Measurements from ENCODE around the gene FREM1. TPM values are rescaled to one million over a fixed set of nuclear protein-coding genes. Genes with fewer than 3 reads are reported as not detected.

The FREM1 gene
- total RNA-seq, 4 donors from 2014 or later, result 0.10 to 3.3 (median 1.00) TPM

GRCh38 chr9:14775917-14776316 lies 134.3 kb downstream of the FREM1 start:
- intact Hi-C loops (cut with DNase I; ENCODE audit: low total_unique reads), result loop anchor here (10.0 kb wide), 1 partner anchor 1631 kb away; no protein-coding TSS in a partner anchor

GRCh38 chr9:14770592-14770991 lies 139.6 kb downstream of the FREM1 start:
- Histone ChIP-seq H3K27ac (no peak overlapping the region), H3K36me3 (no peaks in the 10 kb centered on the region), H3K4me1 (peaks cover 0 to 16% of the 10 kb centered on the region in 2 donors), H3K9me3 (no peaks in the 10 kb centered on the region), H3K4me3 (no peak overlapping the region), H3K27me3 (no peaks in the 10 kb centered on the region)
- ATAC-seq (no peak), DNase-seq (no peak)
- intact Hi-C loops (cut with DNase I; ENCODE audit: low total_unique reads) (loop anchor here (10.0 kb wide), 1 partner anchor 1626 kb away; no protein-coding TSS in a partner anchor), in situ Hi-C loops (cut with MboI; ENCODE audit: low sequenced_read_pairs in 4 of 4) (loop anchor here in 2 of 4 donors (10.0 to 25.0 kb wide), 2 partner anchors 156 to 308 kb away; no protein-coding TSS in a partner anchor)
- TF ChIP-seq CTCF (IDR thresholded peaks at IDR 0.05 in 4 of 5, conservative IDR thresholded peaks at IDR 0.05 in 1 of 5) (no peak), POLR2A (IDR thresholded peaks at IDR 0.05) (no peak)

More at GRCh38 chr9:14775917-14776316, 134.3 kb downstream of the FREM1 start:
- peaks cover 5 to 26% of the 10 kb centered on the region in 2 donors for H3K4me1 ChIP-seq
- no peaks in the 10 kb centered on the region for H3K9me3 ChIP-seq
- no peaks in the 10 kb centered on the region for H3K36me3 ChIP-seq
- ATAC-seq (no peak), DNase-seq (no peak)
- H3K27me3 ChIP-seq, result no peaks in the 10 kb centered on the region
- no peak overlapping the region for H3K4me3 ChIP-seq
- H3K27ac ChIP-seq, result no peak overlapping the region
- in situ Hi-C loops (cut with MboI; ENCODE audit: low sequenced_read_pairs in 4 of 4), result loop anchor here in 1 of 4 donors (10.0 kb wide), 1 partner anchor 161 kb away; no protein-coding TSS in a partner anchor
- TF ChIP-seq POLR2A (IDR thresholded peaks at IDR 0.05), result no peak
- no peak for TF ChIP-seq CTCF (IDR thresholded peaks at IDR 0.05 in 4 of 5, conservative IDR thresholded peaks at IDR 0.05 in 1 of 5)

GRCh38 chr9:14769230-14769571 lies 141.0 kb downstream of the FREM1 start:
- no peaks in the 10 kb centered on the region for H3K27me3 ChIP-seq

GRCh38 chr9:14768405-14769229 lies 141.6 kb downstream of the FREM1 start:
- no peak overlapping the region for H3K4me3 ChIP-seq

More at GRCh38 chr9:14769230-14769571, 141.0 kb downstream of the FREM1 start:
- no peak for TF ChIP-seq POLR2A (IDR thresholded peaks at IDR 0.05)
- TF ChIP-seq CTCF (IDR thresholded peaks at IDR 0.05 in 4 of 5, conservative IDR thresholded peaks at IDR 0.05 in 1 of 5), result peak in 1 of 5 experiments; percentile 13
- H3K4me1 ChIP-seq, result peaks cover 0 to 8% of the 10 kb centered on the region in 2 donors
- no peak overlapping the region for H3K27ac ChIP-seq
- H3K4me3 ChIP-seq, result no peak overlapping the region
- no peaks in the 10 kb centered on the region for H3K36me3 ChIP-seq
- DNase-seq (no peak), ATAC-seq (no peak)
- in situ Hi-C loops (cut with MboI; ENCODE audit: low sequenced_read_pairs in 4 of 4), result loop anchor here in 3 of 4 donors (5.0 to 25.0 kb wide), 3 partner anchors 154 to 307 kb away; no protein-coding TSS in a partner anchor
- intact Hi-C loops (cut with DNase I; ENCODE audit: low total_unique reads), result loop anchor here (5.0 kb wide), 1 partner anchor 77 kb away; the partner anchor contains the start of gene ZDHHC21
- no peaks in the 10 kb centered on the region for H3K9me3 ChIP-seq

More at GRCh38 chr9:14768405-14769229, 141.6 kb downstream of the FREM1 start:
- H3K36me3 ChIP-seq, result no peaks in the 10 kb centered on the region
- DNase-seq, result no peak
- no peak overlapping the region for H3K27ac ChIP-seq
- in situ Hi-C loops (cut with MboI; ENCODE audit: low sequenced_read_pairs in 4 of 4), result loop anchor here in 3 of 4 donors (5.0 to 25.0 kb wide), 3 partner anchors 154 to 306 kb away; no protein-coding TSS in a partner anchor
- H3K9me3 ChIP-seq, result no peaks in the 10 kb centered on the region
- TF ChIP-seq CTCF (IDR thresholded peaks at IDR 0.05 in 4 of 5, conservative IDR thresholded peaks at IDR 0.05 in 1 of 5), result peak; percentile 51 to 79 (median 67)
- TF ChIP-seq POLR2A (IDR thresholded peaks at IDR 0.05), result no peak
- H3K4me1 ChIP-seq, result peaks cover 0 to 5% of the 10 kb centered on the region in 2 donors
- ATAC-seq, result peak; percentile 55 to 62
- no peaks in the 10 kb centered on the region for H3K27me3 ChIP-seq
- intact Hi-C loops (cut with DNase I; ENCODE audit: low total_unique reads), result loop anchor here (1.0 to 5.0 kb wide), 2 partner anchors 76 to 151 kb away; partner anchors contain the start of gene ZDHHC21
